ENCODE data around the gene RXRA. TPM values are rescaled to one million over a fixed set of nuclear protein-coding genes. Genes with fewer than 3 reads are reported as not detected.

Gene RXRA
- total RNA-seq, 1 donor from 2014 or later: 20.5 TPM

DNA sequence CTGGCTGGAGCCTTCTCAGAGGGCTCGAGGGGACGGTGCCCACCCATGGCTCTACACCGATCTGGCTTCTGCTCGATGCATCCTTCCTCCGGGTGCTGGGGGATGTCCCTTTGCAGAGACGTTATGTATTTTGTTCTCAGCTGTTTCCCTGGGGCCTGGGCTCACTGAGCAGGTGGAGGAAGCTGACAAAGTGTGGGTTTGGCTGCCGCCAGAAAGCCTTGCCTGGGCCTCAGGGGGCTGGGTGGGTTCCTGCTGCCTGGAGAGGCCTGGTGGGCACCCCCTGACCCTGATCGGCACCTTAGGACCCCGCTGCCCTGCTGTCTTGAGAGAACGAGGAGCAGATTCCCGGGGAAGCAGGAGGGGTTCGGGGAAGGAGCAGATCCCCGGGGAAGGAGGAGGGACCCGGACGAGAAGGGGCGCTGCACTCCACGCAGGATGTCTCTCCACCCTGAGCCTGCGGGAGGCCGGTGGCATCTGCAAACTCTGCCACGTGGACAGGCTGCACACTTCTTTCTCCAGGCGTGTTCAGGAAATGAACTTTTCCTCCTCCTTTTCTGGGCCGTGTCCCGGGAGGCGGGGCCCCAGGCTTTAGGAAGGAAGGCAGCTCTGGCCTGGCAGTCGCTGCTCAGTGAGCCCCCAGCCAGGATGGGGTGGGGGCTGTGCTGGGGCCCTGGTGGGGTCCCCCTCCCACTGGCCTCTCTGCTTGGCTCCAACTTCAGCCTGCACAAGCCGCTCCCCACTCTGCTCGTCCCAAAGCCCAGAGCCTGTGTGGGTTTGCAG lies 148.9 kb downstream of the RXRA start:
- Mint-ChIP-seq H3K36me3 (ENCODE audit: unreplicated experiment) (no peaks in the 10 kb centered on the region), H3K27ac (ENCODE audit: unreplicated experiment) (no peak overlapping the region), H3K9me3 (ENCODE audit: unreplicated experiment) (peaks cover 2% of the 10 kb centered on the region), H3K4me1 (ENCODE audit: low read depth, unreplicated experiment) (peaks cover 2% of the 10 kb centered on the region), H3K27me3 (ENCODE audit: unreplicated experiment) (peaks cover 6% of the 10 kb centered on the region), H3K4me3 (ENCODE audit: unreplicated experiment) (no peak overlapping the region)
- DNase-seq: no peak
- TF ChIP-seq, protein P1, sequence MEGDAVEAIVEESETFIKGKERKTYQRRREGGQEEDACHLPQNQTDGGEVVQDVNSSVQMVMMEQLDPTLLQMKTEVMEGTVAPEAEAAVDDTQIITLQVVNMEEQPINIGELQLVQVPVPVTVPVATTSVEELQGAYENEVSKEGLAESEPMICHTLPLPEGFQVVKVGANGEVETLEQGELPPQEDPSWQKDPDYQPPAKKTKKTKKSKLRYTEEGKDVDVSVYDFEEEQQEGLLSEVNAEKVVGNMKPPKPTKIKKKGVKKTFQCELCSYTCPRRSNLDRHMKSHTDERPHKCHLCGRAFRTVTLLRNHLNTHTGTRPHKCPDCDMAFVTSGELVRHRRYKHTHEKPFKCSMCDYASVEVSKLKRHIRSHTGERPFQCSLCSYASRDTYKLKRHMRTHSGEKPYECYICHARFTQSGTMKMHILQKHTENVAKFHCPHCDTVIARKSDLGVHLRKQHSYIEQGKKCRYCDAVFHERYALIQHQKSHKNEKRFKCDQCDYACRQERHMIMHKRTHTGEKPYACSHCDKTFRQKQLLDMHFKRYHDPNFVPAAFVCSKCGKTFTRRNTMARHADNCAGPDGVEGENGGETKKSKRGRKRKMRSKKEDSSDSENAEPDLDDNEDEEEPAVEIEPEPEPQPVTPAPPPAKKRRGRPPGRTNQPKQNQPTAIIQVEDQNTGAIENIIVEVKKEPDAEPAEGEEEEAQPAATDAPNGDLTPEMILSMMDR (IDR thresholded peaks at IDR 0.05; ENCODE audit: partially characterized antibody, unreplicated experiment): no peak

DNA sequence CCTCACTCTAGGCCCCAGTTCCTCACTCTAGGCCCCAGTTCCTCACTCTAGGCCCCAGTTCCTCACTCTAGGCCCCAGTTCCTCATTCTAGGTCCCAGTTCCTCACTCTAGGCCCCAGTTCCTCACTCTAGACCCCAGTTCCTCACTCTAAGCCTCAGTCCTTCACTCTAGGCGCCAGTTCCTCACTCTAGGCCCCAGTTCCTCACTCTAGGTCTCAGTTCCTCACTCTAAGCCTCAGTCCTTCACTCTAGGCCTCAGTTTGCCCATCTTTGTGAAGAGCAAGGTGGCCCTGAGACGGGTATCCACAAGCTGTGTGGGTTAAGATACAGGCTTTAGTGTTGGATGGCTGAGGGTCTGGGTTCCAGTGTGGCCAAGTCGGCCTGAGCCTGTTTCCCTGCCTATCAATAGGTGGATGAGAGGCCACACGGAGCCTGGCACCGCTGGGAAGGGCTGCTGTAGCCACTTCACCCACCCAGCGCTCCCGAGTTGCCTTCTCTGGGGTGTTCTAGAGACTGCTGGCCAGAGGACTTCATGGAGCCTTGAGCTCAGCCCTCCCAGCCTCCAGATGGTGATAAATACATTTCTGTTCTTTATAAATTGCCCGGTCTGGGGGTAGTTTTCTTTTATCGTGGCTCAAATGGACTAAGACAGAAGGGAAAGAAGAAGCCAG lies 150.2 kb downstream of the RXRA start:
- no peaks in the 10 kb centered on the region for H3K36me3 Mint-ChIP-seq (ENCODE audit: unreplicated experiment)
- peaks cover 2% of the 10 kb centered on the region for H3K9me3 Mint-ChIP-seq (ENCODE audit: unreplicated experiment)
- H3K27me3 Mint-ChIP-seq (ENCODE audit: unreplicated experiment): peaks cover 6% of the 10 kb centered on the region
- peaks cover 3% of the 10 kb centered on the region for H3K4me1 Mint-ChIP-seq (ENCODE audit: low read depth, unreplicated experiment)
- TF ChIP-seq, protein P1 (IDR thresholded peaks at IDR 0.05; ENCODE audit: partially characterized antibody, unreplicated experiment): no peak
- no peak overlapping the region for H3K4me3 Mint-ChIP-seq (ENCODE audit: unreplicated experiment)
- H3K27ac Mint-ChIP-seq (ENCODE audit: unreplicated experiment): no peak overlapping the region
- no peak for DNase-seq

GRCh38 chr9:134476942-134477335 lies 150.7 kb downstream of the RXRA start:
- Mint-ChIP-seq H3K9me3 (ENCODE audit: unreplicated experiment) (peaks cover 2% of the 10 kb centered on the region), H3K4me3 (ENCODE audit: unreplicated experiment) (no peak overlapping the region), H3K27me3 (ENCODE audit: unreplicated experiment) (peaks cover 6% of the 10 kb centered on the region), H3K4me1 (ENCODE audit: low read depth, unreplicated experiment) (peaks cover 3% of the 10 kb centered on the region), H3K36me3 (ENCODE audit: unreplicated experiment) (no peaks in the 10 kb centered on the region), H3K27ac (ENCODE audit: unreplicated experiment) (no peak overlapping the region)
- TF ChIP-seq, protein P1 (IDR thresholded peaks at IDR 0.05; ENCODE audit: partially characterized antibody, unreplicated experiment): no peak
- DNase-seq: no peak

DNA sequence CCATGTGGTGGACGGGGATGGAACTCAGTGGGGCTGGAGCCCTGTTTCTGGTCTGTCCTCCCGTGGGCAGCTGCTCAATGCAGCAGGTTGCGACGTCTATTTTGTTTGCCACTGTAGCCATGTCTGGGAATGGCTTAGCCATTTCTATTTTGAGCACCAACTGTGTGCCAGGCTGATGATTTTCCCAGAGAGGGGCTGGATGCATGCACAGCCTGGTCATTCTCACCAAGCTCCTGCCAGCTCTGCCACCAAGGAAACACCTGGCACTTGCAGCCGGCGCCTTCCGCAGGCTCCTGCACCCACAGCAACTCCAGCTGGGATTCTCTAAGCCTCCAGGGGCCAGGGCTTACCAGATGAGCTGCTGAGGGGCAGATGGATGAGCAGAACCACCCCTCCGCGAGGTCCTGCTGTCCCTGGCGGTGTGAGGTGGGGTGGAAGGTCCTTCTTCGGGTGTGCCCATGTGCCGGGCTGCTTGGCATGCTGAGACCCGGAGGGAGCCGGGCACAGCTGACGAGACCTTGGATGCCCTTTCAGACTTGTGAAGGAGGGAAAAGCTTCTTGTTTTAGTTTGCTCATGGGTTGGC lies 151.2 kb downstream of the RXRA start:
- H3K9me3 Mint-ChIP-seq (ENCODE audit: unreplicated experiment): peaks cover 2% of the 10 kb centered on the region
- no peaks in the 10 kb centered on the region for H3K36me3 Mint-ChIP-seq (ENCODE audit: unreplicated experiment)
- no peak for DNase-seq
- H3K27ac Mint-ChIP-seq (ENCODE audit: unreplicated experiment): no peak overlapping the region
- peaks cover 3% of the 10 kb centered on the region for H3K4me1 Mint-ChIP-seq (ENCODE audit: low read depth, unreplicated experiment)
- TF ChIP-seq, protein P1 (IDR thresholded peaks at IDR 0.05; ENCODE audit: partially characterized antibody, unreplicated experiment): no peak
- H3K4me3 Mint-ChIP-seq (ENCODE audit: unreplicated experiment): no peak overlapping the region
- peaks cover 6% of the 10 kb centered on the region for H3K27me3 Mint-ChIP-seq (ENCODE audit: unreplicated experiment)

GRCh38 chr9:134477927-134478326 lies 151.7 kb downstream of the RXRA start:
- Mint-ChIP-seq H3K36me3 (ENCODE audit: unreplicated experiment) (no peaks in the 10 kb centered on the region), H3K27me3 (ENCODE audit: unreplicated experiment) (peaks cover 6% of the 10 kb centered on the region), H3K9me3 (ENCODE audit: unreplicated experiment) (peaks cover 2% of the 10 kb centered on the region), H3K4me1 (ENCODE audit: low read depth, unreplicated experiment) (peaks cover 3% of the 10 kb centered on the region), H3K4me3 (ENCODE audit: unreplicated experiment) (no peak overlapping the region), H3K27ac (ENCODE audit: unreplicated experiment) (no peak overlapping the region)
- TF ChIP-seq, protein P1 (IDR thresholded peaks at IDR 0.05; ENCODE audit: partially characterized antibody, unreplicated experiment): no peak
- DNase-seq: no peak

All from glutamatergic neuron (in vitro differentiated cells).